HEK293 (cell line): Measurements from ENCODE around the gene WDR77.

Source experiments
- CTCF ChIA-PET: fragments of 350-600 bp; formaldehyde crosslinking; extraction: SDS; loops from one replicate; lab custom pipeline; 2021; ENCODE audit warnings: antibody characterized with exemption; lab: Yijun Ruan, JAX
- POLR2A ChIA-PET: fragments of 300-600 bp; formaldehyde crosslinking; extraction: SDS; loops from one replicate; lab custom pipeline; 2020; ENCODE audit warnings: antibody characterized with exemption, inconsistent platforms; lab: Yijun Ruan, JAX
- H3K27ac ChIP-seq: fragments of 200-500 bp; sonication (Bioruptor generic); 2 replicates; pipeline ENCODE4 v1.5.1; 2014; ENCODE audit warnings: low read depth, low read length, control low read depth, inconsistent platforms; ENCODE audit errors: extremely low read depth
- H3K36me3 ChIP-seq, 2 experiments: fragments of 200-500 bp in 1 of 2; sonication (Bioruptor generic) in 1 of 2; 1 replicate in 1 of 2; 2 replicates in 1 of 2; pipeline ENCODE4 v1.5.1; 2014 to 2017; ENCODE audit warnings: inconsistent platforms in 2 of 2, low read length in 2 of 2; ENCODE audit not compliant: control insufficient read depth in 2 of 2, insufficient read depth in 1 of 2
- H3K4me1 ChIP-seq: fragments of 200-500 bp; sonication (Bioruptor generic); 2 replicates; pipeline ENCODE4 v1.5.1; 2014; ENCODE audit warnings: mild to moderate bottlenecking, low read length, inconsistent platforms; ENCODE audit not compliant: control insufficient read depth, insufficient read depth
- H3K4me3 ChIP-seq: 2 replicates; pipeline ENCODE4 v1.5.1; 2011; ENCODE audit warnings: low read depth, mild to moderate bottlenecking, control low read depth, low read length, moderate library complexity
- H3K9me3 ChIP-seq: fragments of 200-500 bp; sonication (Bioruptor generic); 2 replicates; pipeline ENCODE4 v1.5.1; 2014; ENCODE audit warnings: low read depth, low read length, inconsistent platforms; ENCODE audit not compliant: control insufficient read depth, insufficient read depth
- FEZF1 ChIP-seq: fragments of 450-650 bp; formaldehyde crosslinking; IDR thresholded peaks from 2 replicates; pipeline ENCODE4 v1.5.1; 2016; ENCODE audit warnings: missing biosample characterization, missing genetic modification characterization
- GLI2 ChIP-seq: fragments of 450-650 bp; formaldehyde crosslinking; IDR thresholded peaks from 2 replicates; pipeline ENCODE4; 2017; ENCODE audit warnings: missing biosample characterization, missing genetic modification characterization, low read depth, borderline replicate concordance
- GLIS1 ChIP-seq: fragments of 450-650 bp; formaldehyde crosslinking; IDR thresholded peaks from 2 replicates; pipeline ENCODE4 v1.5.1; 2016; ENCODE audit warnings: missing biosample characterization, missing genetic modification characterization
- HOXA7 ChIP-seq: sonication (generic); formaldehyde crosslinking; IDR thresholded peaks from 2 replicates; pipeline ENCODE4 v1.8.1; 2022; ENCODE audit warnings: missing genetic modification reagents, borderline replicate concordance
- HOXC10 ChIP-seq: sonication (generic); formaldehyde crosslinking; IDR thresholded peaks from 2 replicates; pipeline ENCODE4 v1.8.1; 2023; ENCODE audit warnings: mild to moderate bottlenecking, missing genetic modification reagents
- KLF10 ChIP-seq: fragments of 450-650 bp; IDR thresholded peaks from 2 replicates; pipeline ENCODE4 v1.5.1; 2018; ENCODE audit warnings: missing biosample characterization, mild to moderate bottlenecking, missing genetic modification characterization
- OSR2 ChIP-seq: fragments of 450-650 bp; formaldehyde crosslinking; IDR thresholded peaks from 2 replicates; pipeline ENCODE4 v1.5.1; 2016; ENCODE audit warnings: missing biosample characterization, missing genetic modification characterization
- YY2 ChIP-seq: fragments of 450-650 bp; formaldehyde crosslinking; IDR thresholded peaks from 2 replicates; pipeline ENCODE4 v1.5.1; 2016; ENCODE audit warnings: missing biosample characterization, missing genetic modification characterization
- ZBTB20 ChIP-seq: fragments of 450-650 bp; formaldehyde crosslinking; IDR thresholded peaks from 2 replicates; pipeline ENCODE4 v1.5.1; 2016; ENCODE audit warnings: missing biosample characterization, missing genetic modification characterization
- ZFP37 ChIP-seq: fragments of 450-650 bp; formaldehyde crosslinking; IDR thresholded peaks from 2 replicates; pipeline ENCODE4 v1.5.1; 2016; ENCODE audit warnings: missing biosample characterization, missing genetic modification characterization
- ZNF133 ChIP-seq: fragments of 450-650 bp; formaldehyde crosslinking; IDR thresholded peaks from 2 replicates; pipeline ENCODE4 v1.5.1; 2016; ENCODE audit warnings: missing biosample characterization, missing genetic modification characterization
- ZNF155 ChIP-seq: fragments of 450-650 bp; formaldehyde crosslinking; IDR thresholded peaks from 2 replicates; pipeline ENCODE4 v1.5.1; 2016; ENCODE audit warnings: missing biosample characterization, missing genetic modification characterization
- ZNF221 ChIP-seq: fragments of 450-650 bp; formaldehyde crosslinking; IDR thresholded peaks from 2 replicates; pipeline ENCODE4 v1.5.1; 2017; ENCODE audit warnings: missing biosample characterization, missing genetic modification characterization, borderline replicate concordance
- ZNF311 ChIP-seq: fragments of 450-650 bp; formaldehyde crosslinking; IDR thresholded peaks from 2 replicates; pipeline ENCODE4 v1.5.1; 2017; ENCODE audit warnings: missing biosample characterization, missing genetic modification characterization, borderline replicate concordance
- ZNF335 ChIP-seq: fragments of 450-650 bp; formaldehyde crosslinking; conservative IDR thresholded peaks from 2 replicates; pipeline ENCODE4 v1.5.1; 2016; ENCODE audit warnings: missing biosample characterization, missing genetic modification characterization
- ZNF394 ChIP-seq: fragments of 450-650 bp; formaldehyde crosslinking; IDR thresholded peaks from 2 replicates; pipeline ENCODE4 v1.5.1; 2016; ENCODE audit warnings: missing biosample characterization, missing genetic modification characterization, mild to moderate bottlenecking, moderate library complexity, borderline replicate concordance
- ZNF404 ChIP-seq: fragments of 450-650 bp; formaldehyde crosslinking; IDR thresholded peaks from 2 replicates; pipeline ENCODE4 v1.5.1; 2017; ENCODE audit warnings: missing biosample characterization, missing genetic modification characterization
- ZNF433 ChIP-seq: fragments of 450-650 bp; formaldehyde crosslinking; IDR thresholded peaks from 2 replicates; pipeline ENCODE4 v1.5.1; 2016; ENCODE audit warnings: missing biosample characterization, missing genetic modification characterization, low read depth
- ZNF571 ChIP-seq: fragments of 450-650 bp; formaldehyde crosslinking; IDR thresholded peaks from 2 replicates; pipeline ENCODE4 v1.5.0; 2017; ENCODE audit warnings: missing biosample characterization, missing genetic modification characterization
- ZNF776 ChIP-seq: fragments of 450-650 bp; formaldehyde crosslinking; IDR thresholded peaks from 2 replicates; pipeline ENCODE4 v1.5.0; 2017; ENCODE audit warnings: missing biosample characterization, missing genetic modification characterization, borderline replicate concordance
- TF ChIP-seq, protein P1 (sequence below): fragments of 450-650 bp; formaldehyde crosslinking; optimal IDR thresholded peaks from 2 replicates; pipeline ENCODE3; 2016; ENCODE audit warnings: missing biosample characterization, mild to moderate bottlenecking, missing genetic modification characterization
- TF ChIP-seq, protein P2 (sequence below): fragments of 450-650 bp; IDR thresholded peaks from 2 replicates; pipeline ENCODE4 v1.5.1; 2018; ENCODE audit warnings: missing biosample characterization, mild to moderate bottlenecking, missing genetic modification characterization
- TF ChIP-seq, protein P3 (sequence below): fragments of 450-650 bp; formaldehyde crosslinking; IDR thresholded peaks from 2 replicates; pipeline ENCODE4 v1.5.1; 2016; ENCODE audit warnings: missing biosample characterization, missing genetic modification characterization
- TF ChIP-seq, protein P4 (sequence below): fragments of 450-650 bp; formaldehyde crosslinking; IDR thresholded peaks from 2 replicates; pipeline ENCODE4 v1.5.1; 2016; ENCODE audit warnings: missing biosample characterization, missing genetic modification characterization

The WDR77 gene

DNA sequence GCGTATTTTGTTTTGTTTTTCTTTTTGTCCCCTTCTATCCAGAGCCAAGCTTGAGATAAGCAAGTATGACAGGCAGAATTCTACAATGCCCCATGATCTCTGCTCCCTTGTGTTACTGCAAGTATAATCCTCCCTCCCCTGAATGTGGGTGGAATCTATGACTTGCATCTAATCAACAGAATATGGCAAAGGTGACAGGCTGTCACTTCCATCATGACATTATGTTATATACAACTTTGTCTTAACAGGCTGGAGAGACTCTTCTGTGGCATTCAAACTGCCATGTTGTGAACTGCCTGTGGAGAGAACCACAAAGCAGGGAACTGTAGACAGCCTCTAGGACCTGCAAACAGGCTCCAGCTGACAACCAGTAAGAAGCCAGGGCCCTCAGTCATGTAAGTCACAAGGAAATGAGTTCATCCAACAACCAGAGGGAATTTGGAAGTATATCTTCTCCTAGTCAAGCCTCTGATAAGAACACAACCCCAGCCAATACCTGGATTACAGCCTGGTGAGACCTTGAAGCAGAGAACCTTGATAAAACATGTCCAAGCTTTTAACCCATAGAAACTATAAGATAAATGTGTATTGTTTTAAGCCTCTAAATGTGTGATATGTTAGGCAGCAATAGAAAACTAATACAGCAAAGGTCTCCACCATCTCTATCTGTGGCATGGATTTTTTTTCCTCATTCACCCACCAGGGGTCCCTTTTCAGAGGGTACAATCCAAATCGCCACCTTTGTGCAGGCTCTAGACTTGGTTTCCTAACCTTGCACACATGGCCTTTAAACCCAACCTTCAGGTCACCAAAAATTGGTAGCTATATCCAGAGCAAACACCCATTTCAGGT, 19.0 kb upstream of the WDR77 start:
- TF ChIP-seq FEZF1 (no peak), ZNF311 (no peak), ZNF571 (tag by site-specific recombination) (no peak), ZNF433 (no peak), ZBTB20 (no peak)
- TF ChIP-seq, protein P1, sequence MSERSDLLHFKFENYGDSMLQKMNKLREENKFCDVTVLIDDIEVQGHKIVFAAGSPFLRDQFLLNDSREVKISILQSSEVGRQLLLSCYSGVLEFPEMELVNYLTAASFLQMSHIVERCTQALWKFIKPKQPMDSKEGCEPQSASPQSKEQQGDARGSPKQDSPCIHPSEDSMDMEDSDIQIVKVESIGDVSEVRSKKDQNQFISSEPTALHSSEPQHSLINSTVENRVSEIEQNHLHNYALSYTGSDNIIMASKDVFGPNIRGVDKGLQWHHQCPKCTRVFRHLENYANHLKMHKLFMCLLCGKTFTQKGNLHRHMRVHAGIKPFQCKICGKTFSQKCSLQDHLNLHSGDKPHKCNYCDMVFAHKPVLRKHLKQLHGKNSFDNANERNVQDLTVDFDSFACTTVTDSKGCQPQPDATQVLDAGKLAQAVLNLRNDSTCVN (tag by site-specific recombination), result no peak
- TF ChIP-seq, protein P2, sequence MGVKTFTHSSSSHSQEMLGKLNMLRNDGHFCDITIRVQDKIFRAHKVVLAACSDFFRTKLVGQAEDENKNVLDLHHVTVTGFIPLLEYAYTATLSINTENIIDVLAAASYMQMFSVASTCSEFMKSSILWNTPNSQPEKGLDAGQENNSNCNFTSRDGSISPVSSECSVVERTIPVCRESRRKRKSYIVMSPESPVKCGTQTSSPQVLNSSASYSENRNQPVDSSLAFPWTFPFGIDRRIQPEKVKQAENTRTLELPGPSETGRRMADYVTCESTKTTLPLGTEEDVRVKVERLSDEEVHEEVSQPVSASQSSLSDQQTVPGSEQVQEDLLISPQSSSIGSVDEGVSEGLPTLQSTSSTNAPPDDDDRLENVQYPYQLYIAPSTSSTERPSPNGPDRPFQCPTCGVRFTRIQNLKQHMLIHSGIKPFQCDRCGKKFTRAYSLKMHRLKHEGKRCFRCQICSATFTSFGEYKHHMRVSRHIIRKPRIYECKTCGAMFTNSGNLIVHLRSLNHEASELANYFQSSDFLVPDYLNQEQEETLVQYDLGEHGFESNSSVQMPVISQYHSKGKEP (tag by site-specific recombination), result no peak
- TF ChIP-seq, protein P3, sequence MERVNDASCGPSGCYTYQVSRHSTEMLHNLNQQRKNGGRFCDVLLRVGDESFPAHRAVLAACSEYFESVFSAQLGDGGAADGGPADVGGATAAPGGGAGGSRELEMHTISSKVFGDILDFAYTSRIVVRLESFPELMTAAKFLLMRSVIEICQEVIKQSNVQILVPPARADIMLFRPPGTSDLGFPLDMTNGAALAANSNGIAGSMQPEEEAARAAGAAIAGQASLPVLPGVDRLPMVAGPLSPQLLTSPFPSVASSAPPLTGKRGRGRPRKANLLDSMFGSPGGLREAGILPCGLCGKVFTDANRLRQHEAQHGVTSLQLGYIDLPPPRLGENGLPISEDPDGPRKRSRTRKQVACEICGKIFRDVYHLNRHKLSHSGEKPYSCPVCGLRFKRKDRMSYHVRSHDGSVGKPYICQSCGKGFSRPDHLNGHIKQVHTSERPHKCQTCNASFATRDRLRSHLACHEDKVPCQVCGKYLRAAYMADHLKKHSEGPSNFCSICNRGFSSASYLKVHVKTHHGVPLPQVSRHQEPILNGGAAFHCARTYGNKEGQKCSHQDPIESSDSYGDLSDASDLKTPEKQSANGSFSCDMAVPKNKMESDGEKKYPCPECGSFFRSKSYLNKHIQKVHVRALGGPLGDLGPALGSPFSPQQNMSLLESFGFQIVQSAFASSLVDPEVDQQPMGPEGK (tag by site-specific recombination), result no peak
- Histone ChIP-seq H3K27ac (no peak overlapping the region), H3K36me3 (peaks cover 0 to 41% of the 10 kb centered on the region in 2 experiments; a peak in 1 of 3 replicates), H3K9me3 (no peaks in the 10 kb centered on the region), H3K4me1 (peaks cover 3% of the 10 kb centered on the region; the same call in 1 of the 2 replicates), H3K4me3 (no peak overlapping the region)
- ChIA-PET POLR2A (no interaction called here), CTCF (interaction anchor here (0.7 to 0.9 kb wide), 2 partner anchors 62 to 277 kb away, joined by 3 to 4 read pairs; no protein-coding TSS in a partner anchor)

DNA sequence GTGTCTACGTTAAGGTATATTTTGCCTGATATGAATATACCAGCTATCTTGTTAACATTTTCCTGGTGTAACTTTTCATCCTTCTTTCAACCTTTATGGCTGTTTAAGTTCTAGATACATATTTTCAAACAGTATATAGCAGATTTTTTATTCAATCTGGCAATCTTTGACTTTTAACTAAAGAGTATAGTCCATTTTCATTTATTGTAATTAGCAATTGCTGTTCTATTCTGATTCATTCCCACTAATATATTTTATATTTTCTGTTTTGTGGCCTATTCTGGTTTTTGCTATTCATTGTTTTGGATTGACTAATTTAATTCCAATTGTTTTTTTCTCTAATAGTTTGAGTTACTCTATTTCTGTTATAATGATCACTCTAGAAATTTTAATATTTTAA, 17.4 kb upstream of the WDR77 start:
- no peak for TF ChIP-seq ZNF335 (tag by site-specific recombination)
- TF ChIP-seq ZNF394, result no peak
- no peak for TF ChIP-seq ZNF221 (tag by site-specific recombination)
- no peak for TF ChIP-seq GLI2 (tag by site-specific recombination)
- TF ChIP-seq ZNF155 (tag by site-specific recombination), result no peak
- no peak for TF ChIP-seq GLIS1 (tag by site-specific recombination)
- TF ChIP-seq YY2 (tag by site-specific recombination), result no peak
- ChIA-PET POLR2A (no interaction called here), CTCF (no interaction called here)
- Histone ChIP-seq H3K27ac (no peak overlapping the region), H3K9me3 (no peaks in the 10 kb centered on the region), H3K4me1 (peaks cover 3% of the 10 kb centered on the region; the same call in 1 of the 2 replicates), H3K36me3 (peaks cover 4 to 49% of the 10 kb centered on the region in 2 experiments), H3K4me3 (no peak overlapping the region)

DNA sequence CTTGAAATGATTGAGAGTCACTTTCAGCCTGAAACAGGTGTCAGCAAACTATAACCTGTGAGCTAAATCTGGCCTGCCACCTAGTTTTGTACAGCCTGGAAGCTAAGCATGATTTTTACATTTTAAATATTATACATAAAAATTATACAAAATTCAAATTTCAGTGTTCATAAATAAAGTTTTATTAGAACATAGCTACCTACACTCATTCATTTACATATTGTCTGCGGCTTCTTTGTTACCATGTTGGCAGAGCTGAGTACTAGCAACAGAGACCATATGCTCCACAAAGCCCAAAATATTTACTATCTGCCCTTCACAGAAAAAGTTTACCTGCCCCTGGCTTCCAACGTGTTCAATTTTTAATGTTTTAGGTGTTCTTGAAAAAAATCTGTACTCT, 16.7 kb upstream of the WDR77 start:
- POLR2A ChIA-PET, result no interaction called here
- CTCF ChIA-PET, result no interaction called here
- H3K4me1 ChIP-seq, result peaks cover 3% of the 10 kb centered on the region; the same call in 1 of the 2 replicates
- H3K9me3 ChIP-seq, result no peaks in the 10 kb centered on the region
- H3K4me3 ChIP-seq, result no peak overlapping the region
- no peak for TF ChIP-seq HOXC10 (CRISPR knock-in tag)
- TF ChIP-seq HOXA7 (CRISPR knock-in tag), result no peak
- TF ChIP-seq, protein P4, sequence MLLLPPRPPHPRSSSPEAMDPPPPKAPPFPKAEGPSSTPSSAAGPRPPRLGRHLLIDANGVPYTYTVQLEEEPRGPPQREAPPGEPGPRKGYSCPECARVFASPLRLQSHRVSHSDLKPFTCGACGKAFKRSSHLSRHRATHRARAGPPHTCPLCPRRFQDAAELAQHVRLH, result no peak
- no peak for TF ChIP-seq KLF10 (tag by site-specific recombination)
- TF ChIP-seq OSR2 (tag by site-specific recombination), result no peak
- no peak for TF ChIP-seq ZFP37 (tag by site-specific recombination)
- TF ChIP-seq ZNF776, result no peak
- TF ChIP-seq ZNF404 (tag by site-specific recombination), result no peak
- no peak for TF ChIP-seq ZNF133 (tag by site-specific recombination)
- H3K36me3 ChIP-seq, result peaks cover 6 to 54% of the 10 kb centered on the region in 2 experiments
- H3K27ac ChIP-seq, result no peak overlapping the region
